ENCODE results near the gene NKD2.

The NKD2 gene

DNA sequence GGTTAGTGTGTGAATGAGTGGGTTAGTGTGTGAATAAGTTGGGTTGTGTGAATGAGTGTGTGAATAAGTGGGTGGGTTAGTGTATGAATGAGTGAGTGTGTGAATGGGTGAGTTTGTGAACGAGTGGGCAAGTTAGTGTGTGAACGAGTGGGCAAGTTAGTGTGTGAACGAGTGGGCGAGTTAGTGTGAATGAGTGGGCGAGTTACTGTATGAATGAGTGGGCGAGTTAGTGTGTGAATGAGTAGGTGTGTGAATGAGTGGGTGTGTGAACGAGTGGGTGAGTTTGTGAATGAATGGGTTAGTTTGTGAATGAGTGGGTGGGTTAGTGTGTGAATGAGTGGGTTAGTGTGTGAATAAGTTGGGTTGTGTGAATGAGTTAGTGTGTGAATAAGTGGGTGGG lies 34.7 kb downstream of the NKD2 start:
- no peak for DNase-seq (ENCODE audit: low spot score)

DNA sequence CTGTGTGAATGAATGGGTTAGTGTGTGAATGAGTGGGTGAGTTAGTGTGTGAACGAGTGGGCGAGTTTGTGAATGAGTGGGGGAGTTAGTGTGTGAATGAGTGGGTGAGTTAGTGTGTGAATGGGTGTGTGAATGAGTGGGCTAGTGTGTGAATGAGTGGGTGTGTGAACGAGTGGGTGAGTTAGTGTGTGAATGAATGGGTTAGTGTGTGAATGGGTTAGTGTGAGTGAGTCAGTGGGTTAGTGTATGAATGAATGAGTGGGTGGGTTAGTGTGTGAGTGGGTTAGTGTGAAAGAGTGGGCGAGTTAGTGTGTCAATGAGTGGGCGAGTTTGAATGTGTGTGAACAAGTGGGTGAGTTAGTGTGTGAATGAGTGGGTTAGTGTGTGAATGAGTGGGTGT lies 35.5 kb downstream of the NKD2 start:
- DNase-seq (ENCODE audit: low spot score): no peak

DNA sequence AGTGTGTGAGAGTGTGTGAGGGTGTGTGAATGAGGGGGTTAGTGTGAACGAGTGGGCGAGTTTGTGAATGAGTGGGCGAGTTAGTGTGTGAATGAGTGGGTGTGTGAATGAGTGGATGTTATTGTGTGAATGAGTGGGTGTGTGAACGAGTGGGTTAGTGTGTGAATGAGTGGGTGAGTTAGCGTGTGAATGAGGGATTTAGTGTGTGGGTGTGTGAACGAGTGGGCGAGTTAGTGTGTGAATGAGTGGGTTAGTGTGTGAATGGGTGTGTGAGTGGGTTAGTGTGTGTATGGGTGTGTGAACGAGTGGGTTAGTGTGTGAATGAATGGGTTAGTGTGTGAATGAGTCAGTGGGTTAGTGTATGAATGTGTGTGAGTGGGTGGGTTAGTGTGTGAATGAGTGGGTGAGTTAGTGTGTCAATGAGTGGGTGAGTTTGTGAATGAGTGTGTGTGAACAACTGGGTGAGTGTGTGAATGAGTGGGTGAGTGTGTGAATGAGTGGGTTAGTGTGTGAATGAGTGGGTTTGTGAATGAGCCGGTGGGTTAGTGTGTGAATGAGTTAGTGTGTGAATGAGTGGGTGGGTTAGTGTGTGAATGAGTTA lies 37.5 kb downstream of the NKD2 start:
- DNase-seq (ENCODE audit: low spot score): no peak

DNA sequence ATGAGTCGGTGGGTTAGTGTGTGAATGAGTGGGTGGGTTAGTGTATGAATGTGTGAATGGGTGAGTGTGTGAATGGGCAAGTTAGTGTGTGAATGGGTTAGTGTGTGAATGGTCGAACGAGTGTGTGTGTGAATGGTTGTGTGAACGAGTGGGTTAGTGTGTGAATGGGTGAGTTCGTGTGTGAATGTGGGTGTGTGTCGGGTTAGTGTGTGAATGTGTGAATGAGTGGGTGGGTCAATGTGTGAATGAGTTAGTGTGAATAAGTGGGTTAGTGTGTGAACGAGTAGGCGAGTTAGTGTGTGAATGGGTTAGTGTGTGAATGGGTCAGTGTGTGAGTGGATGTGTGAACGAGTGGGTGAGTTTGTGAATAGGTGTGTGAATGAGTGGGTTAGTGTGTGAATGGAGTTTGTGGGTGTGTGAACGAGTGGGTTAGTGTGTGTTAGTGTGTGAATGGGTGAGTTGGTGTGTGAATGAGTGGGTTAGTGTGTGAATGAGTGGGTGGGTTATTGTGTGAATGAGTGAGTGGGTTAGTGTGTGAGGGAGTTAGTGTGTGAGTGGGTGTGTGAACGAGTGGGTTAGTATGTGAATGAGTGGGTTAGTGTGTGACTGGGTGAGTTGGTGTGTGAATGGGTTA lies 38.8 kb downstream of the NKD2 start:
- DNase-seq (ENCODE audit: low spot score): no peak

DNA sequence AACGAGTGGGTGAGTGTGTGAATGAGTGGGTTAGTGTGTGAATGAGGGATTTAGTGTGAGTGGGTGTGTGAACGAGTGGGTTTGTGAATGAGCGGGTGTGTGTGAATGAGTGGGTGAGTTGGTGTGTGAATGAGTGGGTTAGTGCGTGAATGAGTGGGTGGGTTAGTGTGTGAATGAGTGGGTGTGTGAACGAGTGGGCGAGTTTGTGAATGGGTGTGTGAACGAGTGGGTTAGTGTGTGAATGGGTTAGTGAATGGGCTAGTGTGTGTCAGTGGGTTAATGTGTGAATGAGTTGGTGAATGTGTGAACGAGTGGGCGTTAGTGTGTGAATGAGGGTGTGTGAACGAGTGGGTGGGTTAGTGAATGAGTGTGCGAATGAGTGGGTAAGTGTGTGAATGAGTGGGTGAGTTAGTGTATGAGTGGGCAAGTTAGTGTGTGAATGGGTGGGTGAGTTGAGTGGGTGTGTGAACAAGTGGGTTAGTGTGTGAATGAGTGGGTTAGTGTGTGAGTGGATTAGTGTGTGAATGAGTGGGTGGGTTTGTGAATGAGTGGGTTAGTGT lies 39.6 kb downstream of the NKD2 start:
- DNase-seq (ENCODE audit: low spot score): no peak

DNA sequence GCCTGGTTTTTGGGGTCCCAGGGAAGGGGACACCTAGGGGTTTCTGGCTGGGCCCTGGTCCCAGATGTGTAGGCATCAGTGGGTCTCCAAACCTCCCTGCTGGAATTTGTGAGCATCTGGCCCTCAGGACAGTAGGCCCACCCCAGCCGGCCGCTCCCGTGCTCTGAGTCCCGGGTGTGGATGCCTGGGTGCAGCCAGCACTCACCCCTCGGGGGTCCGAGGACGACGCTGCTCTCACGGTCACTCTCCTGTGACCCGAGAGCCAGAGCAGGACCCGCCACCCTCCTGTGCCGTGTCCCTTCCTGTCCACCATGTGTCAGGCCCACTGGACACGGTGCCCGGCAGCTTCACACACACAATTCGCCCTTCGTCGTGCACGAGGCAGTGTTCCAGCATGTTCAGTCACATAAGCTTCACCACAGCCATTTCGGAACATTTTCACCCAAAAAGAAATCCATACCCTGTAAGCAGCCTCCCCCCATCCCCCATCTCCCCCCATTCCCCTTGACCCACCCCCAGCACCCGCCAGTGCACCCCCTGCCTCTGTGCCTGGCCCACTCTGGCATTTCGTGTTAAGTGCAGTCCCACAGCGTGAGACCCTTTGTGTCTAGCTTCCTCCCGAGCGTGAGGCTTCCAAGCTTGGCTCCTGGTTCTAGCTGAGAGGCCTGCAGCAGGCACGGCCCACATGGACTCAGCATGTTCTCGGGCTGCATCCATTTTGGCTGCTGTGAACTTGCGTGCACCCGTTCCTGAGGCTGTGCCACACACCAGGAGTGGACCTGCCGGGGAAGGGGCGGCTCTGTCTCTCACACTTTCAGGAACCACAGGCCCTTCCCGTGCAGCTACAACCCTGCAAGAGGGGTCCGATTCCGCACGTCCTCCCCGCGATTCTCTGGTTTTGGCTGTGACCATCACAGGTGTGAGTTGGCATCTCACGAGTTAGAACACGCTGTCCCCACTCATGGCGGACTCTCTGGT lies 40.5 kb downstream of the NKD2 start:
- DNase-seq (ENCODE audit: low spot score): no peak

DNA sequence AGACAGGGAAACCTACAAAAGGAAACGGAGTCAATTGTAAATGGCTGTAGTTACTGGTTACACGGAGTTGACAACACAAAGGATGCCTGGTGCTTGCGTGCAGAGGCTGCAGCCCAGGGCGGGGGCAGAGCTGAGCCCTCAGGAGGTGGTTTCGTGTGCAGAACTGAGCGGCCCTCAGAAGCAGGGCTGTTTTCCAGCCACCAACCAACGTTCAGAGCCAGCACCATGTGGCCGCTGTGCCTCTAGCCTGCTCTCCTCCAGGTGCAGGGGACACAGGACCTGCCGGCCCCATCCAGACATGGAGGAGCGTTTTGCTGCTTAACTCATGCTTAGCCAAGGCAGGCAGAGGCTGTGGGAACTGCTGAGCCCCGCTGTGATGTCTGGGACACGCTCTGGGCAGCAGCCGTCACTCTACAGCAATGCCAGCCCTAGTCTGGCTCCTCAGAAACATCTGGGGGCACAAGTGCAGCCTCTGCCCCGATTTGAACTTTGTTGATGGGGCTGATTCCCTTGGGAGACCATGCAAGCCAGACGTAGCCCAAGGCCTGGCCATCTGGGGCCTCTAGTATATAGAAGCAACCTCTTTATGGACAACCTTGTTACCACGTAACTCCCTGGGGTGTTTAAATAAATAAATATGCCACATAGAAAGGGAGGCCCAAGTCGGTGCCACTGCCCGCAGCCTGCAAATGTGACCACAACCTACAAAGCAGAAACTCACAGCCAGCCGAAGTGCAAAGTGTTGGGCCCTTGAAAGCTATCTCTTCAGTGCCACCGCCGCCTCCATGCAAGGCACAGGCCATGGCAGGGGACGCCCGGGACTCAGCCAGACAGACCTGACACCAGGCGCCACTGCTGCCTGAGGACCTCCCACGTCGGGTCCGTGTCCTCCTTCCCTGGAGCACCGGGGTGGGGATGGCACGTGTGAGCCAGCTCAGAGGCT lies 42.1 kb downstream of the NKD2 start:
- no peak for DNase-seq (ENCODE audit: low spot score)

DNA sequence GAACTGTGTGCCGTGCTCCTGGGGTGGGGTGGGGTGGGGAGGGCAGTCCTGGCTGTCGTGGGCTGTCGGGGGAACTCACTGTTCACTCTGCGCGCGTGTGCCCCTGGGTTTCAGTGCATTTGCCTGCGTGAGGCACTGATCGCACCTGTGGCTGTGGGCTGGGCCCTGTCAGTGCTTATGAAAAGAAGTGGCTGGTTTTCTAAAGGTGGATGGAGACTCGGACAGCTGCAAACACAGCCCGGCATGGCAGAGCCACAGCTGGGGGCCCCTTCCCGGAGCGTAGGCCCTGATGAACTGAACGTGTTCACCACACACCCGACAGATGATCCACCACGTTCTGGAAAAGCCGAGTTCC lies 42.7 kb downstream of the NKD2 start:
- DNase-seq (ENCODE audit: low spot score): no peak

DNA sequence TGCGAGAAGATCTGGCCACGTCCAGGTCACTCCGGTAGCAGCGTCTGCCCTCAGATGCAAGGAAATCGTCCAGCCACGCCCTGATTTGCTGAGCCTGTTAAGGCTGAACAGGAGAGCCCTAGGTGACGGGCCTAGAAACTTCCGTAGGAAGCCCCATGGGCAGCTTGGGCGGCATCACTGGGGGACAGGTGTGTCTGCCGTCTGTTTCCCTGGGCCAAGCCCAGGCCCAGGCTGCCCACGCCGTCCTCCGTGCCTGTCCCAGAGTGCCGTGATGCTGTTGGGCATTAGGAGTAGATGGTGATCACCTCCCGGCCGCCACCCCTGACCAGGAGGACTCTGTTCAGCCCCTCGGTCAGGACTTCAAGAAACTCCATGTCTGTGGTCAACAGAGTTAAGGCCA lies 43.5 kb downstream of the NKD2 start:
- no peak for DNase-seq (ENCODE audit: low spot score)

DNA sequence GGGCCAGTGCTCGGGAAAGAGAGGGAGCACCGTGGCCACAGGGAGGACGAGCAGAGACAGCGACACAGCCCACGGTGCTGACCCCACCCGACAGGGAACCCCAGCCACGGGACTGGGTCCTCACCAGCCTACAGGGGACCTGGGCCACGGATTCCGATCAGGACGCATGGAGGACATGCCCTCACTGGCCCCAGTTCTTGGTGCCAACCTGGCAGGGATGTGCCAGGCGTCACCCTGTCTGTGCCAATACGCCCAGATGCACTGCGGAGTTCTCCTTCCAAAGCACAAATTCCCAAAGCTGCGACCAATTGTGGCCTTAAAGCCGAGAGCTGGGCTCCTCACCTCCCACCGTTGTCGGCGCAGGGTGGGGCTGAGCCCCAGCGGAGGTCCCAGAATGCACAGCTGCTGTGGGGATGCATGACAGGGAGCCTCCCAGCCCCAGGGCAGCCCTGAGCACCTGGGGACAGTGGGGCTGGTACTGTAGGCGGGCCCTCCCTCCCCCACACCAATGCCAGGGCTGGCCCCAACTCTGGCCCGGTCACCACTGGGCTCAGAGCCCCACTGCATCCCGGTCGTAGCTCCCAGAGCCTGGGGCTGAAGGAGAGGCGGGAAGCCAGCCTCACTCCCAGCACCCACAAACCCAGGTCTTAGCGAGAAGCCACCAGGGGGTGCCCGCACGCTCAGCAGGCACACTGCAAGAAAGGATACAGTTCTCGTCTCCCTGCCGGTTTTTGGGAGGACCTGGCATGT lies 44.2 kb downstream of the NKD2 start:
- no peak for DNase-seq (ENCODE audit: low spot score)

DNA sequence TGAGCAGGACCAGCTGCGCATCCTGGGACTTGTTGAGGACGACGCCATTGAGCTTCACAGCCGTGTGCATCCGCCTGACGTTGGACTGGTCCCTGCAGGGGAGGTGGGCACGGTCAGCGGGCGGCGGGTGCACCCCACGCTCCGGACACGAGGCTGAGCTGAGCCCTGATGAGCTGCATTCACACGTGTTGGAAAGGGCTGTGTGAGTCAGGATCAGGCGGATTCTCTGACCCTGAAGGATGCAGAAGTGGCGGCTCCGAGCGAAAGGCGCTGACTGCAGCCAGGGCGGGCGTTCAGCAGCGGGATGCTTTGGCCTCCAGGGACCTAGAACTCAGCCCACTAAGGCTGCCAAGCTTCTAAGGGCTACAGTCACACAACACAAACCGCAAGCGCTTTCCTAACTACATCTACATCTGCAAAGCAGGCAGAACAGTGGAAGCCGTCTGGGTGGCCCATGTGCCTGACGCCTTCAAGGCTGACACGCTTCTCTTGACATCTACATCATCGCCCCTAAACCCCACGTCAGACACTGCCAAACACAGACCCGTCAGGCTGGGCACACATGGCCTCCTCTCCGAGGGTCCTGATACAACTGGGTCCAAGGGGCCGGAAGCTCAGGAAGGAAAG lies 44.9 kb downstream of the NKD2 start:
- no peak for DNase-seq (ENCODE audit: low spot score)

DNA sequence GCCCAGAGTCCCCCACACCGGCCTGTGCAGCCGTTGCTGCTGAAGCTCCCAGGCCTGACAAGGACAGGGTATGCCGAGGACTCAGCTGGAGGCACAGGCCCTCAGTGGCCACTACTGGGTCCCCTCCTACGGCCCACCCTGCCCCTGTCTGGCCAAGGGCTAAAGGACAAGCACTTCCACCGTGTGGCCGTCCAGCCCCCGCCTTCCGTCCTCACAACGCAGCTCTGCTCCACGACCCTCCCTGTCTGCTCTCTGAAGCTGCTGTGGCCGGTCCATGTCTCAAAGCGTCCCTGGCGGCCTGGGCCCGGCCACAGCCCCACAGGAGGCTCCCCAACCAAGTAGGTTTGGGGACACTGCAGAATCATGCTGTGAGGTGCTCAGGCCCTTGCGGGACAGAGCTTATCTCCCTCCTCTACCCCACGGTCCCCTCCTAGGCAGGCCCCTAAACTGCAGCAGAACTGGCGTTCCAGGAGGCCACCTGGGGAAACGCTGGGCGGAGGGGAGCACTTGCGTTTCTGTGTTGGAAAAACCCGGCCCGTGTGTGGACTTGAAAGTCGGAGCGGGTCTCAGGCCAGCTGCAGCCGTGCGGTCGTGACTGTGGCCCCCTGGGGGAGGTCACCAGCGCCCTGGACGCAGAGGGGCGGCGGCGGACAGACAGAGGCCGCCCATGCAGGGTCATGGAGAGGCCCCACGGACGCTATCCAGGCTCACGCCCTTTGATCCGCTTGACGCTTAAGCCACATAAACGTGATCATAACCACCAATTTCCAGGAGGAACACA lies 45.6 kb downstream of the NKD2 start:
- DNase-seq (ENCODE audit: low spot score): no peak

DNA sequence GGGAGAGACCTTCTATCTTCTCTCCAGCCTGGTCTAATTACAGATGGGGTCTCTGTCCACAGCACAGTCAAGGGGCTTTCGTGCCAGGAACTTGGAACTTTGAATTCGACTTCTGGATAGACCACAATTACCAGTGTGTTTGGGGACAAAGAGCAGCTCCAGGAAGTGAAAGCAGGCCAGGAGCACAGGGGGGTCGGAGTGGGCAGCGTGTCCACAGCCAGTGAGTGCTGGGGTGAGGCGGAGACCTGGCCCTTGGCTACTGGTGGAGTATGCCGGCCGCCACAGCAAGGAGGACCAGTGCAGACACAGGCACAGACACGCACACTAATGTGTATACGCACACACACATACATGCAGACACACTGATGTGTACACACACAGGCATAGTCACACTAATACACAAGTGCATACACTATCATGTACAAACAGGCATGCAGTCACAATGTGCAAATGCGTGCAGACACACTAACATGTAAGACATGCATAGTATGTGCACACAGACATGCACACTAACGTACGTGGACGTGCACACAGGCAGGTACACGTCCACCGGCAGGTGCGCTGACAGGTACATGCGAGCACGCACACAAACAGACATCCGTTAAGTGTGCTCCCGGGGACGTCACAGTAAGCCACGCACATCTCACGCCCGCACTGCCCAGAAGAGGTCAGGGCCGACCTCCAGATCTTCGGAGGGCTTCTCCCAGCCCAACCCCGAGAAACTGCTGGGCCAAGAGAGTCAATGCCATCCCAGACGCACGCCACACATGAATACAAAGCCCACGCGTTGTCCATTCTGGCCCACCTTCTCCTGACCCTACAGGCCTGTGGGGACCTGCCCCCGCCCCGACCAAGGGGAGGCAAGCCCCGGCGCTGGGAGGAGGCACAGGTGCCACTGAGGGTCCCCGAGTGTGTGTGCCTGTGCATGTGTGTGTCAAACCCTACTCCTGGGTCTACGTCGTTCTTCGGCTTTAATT lies 46.5 kb downstream of the NKD2 start:
- no peak for DNase-seq (ENCODE audit: low spot score)

DNA sequence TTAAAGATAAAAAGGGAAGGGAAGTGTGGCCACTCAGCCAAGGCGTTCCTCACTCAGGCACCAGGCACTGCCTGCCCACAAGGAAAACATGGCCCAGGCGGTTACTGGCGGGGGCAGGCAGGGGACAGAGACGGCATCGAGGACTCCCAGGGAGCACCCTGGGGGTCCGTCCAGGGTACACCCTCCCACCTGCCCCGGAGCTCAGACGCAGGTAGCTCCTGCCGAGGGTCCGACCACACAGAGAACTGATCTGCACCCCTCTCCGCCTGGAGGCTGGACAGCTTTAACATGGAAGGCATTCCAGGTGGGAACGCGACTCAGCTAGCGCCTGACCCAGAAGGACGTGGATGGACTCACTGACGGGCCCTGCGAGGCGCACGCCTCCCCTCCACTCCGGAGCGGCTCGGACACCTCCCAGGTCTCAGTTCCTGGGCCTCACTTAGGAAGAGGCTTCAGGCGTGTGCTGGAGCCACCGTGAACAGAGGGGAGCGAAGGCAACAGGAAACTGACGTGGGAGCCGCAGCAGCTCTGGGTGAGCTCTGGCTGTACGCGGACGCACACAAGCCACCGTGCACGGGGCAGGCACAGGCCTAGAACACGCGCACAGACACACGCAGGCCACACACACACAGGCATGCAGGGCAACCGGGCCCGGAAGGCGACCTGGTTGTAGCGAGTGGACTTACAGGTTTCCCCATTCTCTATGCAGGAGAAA lies 47.5 kb downstream of the NKD2 start:
- no peak for DNase-seq (ENCODE audit: low spot score)

DNA sequence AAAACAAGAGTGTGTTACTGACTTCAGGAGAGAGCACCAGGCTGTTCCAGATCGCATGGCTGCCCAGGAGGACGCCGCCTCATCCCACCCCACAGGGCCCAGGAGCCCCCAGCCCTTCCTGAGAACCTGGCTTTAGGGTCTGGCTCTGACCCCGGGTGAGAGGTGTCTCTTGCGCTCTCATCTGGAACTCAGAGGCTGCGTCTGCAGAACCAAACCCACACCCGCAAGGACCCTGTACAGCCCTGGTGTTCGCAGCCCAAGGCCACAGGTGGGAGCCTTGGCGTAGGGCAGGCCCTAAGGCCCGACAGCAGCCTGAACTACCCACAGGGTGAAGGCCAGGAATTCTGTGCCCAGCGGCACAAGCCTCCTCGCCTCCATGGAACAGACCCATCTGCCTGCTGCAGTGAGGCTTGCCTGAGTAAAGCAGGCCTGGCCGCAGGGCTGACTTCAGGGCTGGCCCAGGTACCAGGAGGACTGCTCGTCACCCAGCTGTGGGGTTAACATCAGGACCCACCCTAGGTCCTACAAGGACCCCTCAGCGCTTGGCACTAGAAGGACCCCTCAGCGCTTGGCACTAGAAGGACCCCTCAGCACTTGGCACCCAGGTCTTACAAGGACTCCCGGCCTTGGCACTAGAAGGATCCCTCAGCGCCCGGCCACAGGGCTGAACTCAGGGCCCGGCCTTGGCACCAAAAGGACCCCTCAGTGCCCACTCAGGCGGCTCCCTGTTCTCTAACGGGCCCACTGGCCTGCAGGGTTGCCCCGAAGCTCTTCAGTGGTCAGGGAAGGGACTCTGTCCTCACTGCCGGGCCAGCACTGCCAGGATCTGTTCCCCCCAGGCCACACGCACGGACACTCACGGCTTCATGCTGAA lies 48.2 kb downstream of the NKD2 start:
- DNase-seq (ENCODE audit: low spot score): no peak

DNA sequence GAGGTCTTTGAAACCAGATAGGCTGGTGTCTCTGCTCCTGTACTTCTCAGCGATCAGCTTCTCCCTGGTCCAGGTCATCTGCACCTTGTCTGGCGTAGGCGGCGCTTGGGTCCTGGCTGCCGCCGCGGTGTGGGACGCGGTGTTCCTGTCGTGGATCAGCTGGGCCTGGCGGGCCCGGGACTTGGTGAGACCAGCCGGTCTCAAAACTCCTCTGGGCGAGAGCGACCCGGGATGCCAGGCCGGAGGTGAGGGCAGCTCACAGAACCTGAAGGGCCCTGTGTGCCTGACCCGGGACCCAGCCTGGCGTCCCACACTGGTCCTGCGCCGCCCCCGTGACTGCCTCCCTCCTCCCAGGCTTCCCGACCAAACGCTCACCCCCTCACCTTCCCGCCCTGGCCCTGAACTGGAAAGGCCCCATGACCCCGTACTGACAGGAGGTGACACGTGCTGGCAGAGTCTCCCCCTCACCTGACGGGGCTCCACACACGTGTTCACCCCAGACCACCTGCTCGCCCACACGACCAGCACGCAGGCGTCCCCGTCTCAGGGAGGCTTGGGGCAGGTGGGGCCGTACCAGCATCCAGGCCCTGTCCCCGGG lies 49.0 kb downstream of the NKD2 start:
- DNase-seq (ENCODE audit: low spot score): no peak
